H1 (cell line): ENCODE measurements around the gene UNC5B. TPM values are rescaled to one million over a fixed set of nuclear protein-coding genes. Genes with fewer than 3 reads are reported as not detected.

Source experiments
- EP300 ChIP-seq, 2 experiments: IDR thresholded peaks; 1 replicate in 1 of 2; 2 replicates in 1 of 2; pipeline ENCODE4 v1.6.1; 2011 to 2012; ENCODE audit warnings: low read depth in 2 of 2, low read length in 2 of 2, mild to moderate bottlenecking in 2 of 2, borderline replicate concordance in 1 of 2, inconsistent platforms in 1 of 2, moderate library complexity in 1 of 2
- TEAD4 ChIP-seq: IDR thresholded peaks from 2 replicates; pipeline ENCODE4 v1.6.1; 2012; ENCODE audit warnings: low read depth, low read length, inconsistent platforms, mixed read lengths
- polyA plus RNA-seq, 7 experiments: library from polyadenylated mRNA; depleted of rRNA in 3 of 7; stranded (reverse) in 5 of 7; unstranded in 2 of 7; fragments of >200 nt in 5 of 7; fragments of 200-250 nt in 2 of 7; gene quantifications; 1 replicate in 5 of 7; 2 replicates in 1 of 7; 4 replicates in 1 of 7; pipeline versions ENCODE4 v1.2.1 to v1.2.3, GENCODE V29; 2011 to 2013; ENCODE audit warnings: missing spikeins in 2 of 7, mixed read lengths in 2 of 7
- total RNA-seq: library from RNA; stranded (reverse); fragmentation: NEBNext Ultra II Directional; extraction: Animal tissue kit (Norgen Biotek cat#: 25700); gene quantifications from 2 replicates; pipeline ENCODE4 v1.2.1, GENCODE V29; 2021
- TF ChIP-seq, protein P1 (sequence below), 3 experiments: IDR thresholded peaks; 1 replicate in 2 of 3; 2 replicates in 1 of 3; pipeline versions ENCODE4 v1.5.1 to v1.6.1; 2011; ENCODE audit warnings: low read length in 3 of 3, mild to moderate bottlenecking in 3 of 3, inconsistent platforms in 2 of 3, low read depth in 1 of 3, moderate library complexity in 1 of 3; ENCODE audit not compliant: insufficient read depth in 1 of 3; ENCODE audit errors: control extremely low read depth in 1 of 3
- TF ChIP-seq, protein P2 (sequence below): fragments of 300-600 bp; sonication (generic); IDR thresholded peaks from 2 replicates; pipeline ENCODE4 v1.7.1; 2012; ENCODE audit warnings: low read length, moderate library complexity, mild to moderate bottlenecking, inconsistent platforms; ENCODE audit not compliant: insufficient replicate concordance

Gene UNC5B
- total and polyA plus RNA-seq, 2 of the 8 experiments (the other 6 are each of a cell fraction or from before 2014, with no cell fraction given): 27.9 to 31.8 TPM

DNA sequence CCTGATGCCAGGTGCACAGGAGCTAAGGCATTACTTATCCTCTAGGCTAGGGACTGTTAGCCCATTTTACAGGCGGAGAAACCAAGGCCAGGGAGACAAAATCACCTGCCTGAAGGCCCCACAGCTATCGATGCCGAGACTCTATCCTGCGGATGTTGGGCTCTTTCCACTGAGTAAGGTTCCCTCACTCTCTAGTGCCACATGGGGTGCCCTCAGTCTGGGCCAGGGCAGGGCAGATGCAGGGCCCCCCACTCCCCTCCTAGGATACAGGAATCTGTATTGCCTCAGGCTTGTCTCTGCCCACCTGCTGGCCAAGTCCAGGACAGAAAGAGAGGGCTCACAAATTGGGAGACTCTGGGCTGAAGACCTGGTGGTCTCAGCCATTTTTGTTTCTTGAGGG lies 45.7 kb downstream of the UNC5B start (continued):
- TF ChIP-seq, protein P1, sequence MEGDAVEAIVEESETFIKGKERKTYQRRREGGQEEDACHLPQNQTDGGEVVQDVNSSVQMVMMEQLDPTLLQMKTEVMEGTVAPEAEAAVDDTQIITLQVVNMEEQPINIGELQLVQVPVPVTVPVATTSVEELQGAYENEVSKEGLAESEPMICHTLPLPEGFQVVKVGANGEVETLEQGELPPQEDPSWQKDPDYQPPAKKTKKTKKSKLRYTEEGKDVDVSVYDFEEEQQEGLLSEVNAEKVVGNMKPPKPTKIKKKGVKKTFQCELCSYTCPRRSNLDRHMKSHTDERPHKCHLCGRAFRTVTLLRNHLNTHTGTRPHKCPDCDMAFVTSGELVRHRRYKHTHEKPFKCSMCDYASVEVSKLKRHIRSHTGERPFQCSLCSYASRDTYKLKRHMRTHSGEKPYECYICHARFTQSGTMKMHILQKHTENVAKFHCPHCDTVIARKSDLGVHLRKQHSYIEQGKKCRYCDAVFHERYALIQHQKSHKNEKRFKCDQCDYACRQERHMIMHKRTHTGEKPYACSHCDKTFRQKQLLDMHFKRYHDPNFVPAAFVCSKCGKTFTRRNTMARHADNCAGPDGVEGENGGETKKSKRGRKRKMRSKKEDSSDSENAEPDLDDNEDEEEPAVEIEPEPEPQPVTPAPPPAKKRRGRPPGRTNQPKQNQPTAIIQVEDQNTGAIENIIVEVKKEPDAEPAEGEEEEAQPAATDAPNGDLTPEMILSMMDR (IDR thresholded peaks at IDR 0.05; ENCODE audit: control extremely low read depth in 1 of 3, insufficient read depth in 1 of 3, low read depth in 1 of 3, low read length in 3 of 3): no peak
- TF ChIP-seq TEAD4 (no peak), EP300 (IDR thresholded peaks at IDR 0.05; ENCODE audit: borderline replicate concordance in 1 of 2, low read depth in 2 of 2, low read length in 2 of 2) (no peak)
- TF ChIP-seq, protein P2, sequence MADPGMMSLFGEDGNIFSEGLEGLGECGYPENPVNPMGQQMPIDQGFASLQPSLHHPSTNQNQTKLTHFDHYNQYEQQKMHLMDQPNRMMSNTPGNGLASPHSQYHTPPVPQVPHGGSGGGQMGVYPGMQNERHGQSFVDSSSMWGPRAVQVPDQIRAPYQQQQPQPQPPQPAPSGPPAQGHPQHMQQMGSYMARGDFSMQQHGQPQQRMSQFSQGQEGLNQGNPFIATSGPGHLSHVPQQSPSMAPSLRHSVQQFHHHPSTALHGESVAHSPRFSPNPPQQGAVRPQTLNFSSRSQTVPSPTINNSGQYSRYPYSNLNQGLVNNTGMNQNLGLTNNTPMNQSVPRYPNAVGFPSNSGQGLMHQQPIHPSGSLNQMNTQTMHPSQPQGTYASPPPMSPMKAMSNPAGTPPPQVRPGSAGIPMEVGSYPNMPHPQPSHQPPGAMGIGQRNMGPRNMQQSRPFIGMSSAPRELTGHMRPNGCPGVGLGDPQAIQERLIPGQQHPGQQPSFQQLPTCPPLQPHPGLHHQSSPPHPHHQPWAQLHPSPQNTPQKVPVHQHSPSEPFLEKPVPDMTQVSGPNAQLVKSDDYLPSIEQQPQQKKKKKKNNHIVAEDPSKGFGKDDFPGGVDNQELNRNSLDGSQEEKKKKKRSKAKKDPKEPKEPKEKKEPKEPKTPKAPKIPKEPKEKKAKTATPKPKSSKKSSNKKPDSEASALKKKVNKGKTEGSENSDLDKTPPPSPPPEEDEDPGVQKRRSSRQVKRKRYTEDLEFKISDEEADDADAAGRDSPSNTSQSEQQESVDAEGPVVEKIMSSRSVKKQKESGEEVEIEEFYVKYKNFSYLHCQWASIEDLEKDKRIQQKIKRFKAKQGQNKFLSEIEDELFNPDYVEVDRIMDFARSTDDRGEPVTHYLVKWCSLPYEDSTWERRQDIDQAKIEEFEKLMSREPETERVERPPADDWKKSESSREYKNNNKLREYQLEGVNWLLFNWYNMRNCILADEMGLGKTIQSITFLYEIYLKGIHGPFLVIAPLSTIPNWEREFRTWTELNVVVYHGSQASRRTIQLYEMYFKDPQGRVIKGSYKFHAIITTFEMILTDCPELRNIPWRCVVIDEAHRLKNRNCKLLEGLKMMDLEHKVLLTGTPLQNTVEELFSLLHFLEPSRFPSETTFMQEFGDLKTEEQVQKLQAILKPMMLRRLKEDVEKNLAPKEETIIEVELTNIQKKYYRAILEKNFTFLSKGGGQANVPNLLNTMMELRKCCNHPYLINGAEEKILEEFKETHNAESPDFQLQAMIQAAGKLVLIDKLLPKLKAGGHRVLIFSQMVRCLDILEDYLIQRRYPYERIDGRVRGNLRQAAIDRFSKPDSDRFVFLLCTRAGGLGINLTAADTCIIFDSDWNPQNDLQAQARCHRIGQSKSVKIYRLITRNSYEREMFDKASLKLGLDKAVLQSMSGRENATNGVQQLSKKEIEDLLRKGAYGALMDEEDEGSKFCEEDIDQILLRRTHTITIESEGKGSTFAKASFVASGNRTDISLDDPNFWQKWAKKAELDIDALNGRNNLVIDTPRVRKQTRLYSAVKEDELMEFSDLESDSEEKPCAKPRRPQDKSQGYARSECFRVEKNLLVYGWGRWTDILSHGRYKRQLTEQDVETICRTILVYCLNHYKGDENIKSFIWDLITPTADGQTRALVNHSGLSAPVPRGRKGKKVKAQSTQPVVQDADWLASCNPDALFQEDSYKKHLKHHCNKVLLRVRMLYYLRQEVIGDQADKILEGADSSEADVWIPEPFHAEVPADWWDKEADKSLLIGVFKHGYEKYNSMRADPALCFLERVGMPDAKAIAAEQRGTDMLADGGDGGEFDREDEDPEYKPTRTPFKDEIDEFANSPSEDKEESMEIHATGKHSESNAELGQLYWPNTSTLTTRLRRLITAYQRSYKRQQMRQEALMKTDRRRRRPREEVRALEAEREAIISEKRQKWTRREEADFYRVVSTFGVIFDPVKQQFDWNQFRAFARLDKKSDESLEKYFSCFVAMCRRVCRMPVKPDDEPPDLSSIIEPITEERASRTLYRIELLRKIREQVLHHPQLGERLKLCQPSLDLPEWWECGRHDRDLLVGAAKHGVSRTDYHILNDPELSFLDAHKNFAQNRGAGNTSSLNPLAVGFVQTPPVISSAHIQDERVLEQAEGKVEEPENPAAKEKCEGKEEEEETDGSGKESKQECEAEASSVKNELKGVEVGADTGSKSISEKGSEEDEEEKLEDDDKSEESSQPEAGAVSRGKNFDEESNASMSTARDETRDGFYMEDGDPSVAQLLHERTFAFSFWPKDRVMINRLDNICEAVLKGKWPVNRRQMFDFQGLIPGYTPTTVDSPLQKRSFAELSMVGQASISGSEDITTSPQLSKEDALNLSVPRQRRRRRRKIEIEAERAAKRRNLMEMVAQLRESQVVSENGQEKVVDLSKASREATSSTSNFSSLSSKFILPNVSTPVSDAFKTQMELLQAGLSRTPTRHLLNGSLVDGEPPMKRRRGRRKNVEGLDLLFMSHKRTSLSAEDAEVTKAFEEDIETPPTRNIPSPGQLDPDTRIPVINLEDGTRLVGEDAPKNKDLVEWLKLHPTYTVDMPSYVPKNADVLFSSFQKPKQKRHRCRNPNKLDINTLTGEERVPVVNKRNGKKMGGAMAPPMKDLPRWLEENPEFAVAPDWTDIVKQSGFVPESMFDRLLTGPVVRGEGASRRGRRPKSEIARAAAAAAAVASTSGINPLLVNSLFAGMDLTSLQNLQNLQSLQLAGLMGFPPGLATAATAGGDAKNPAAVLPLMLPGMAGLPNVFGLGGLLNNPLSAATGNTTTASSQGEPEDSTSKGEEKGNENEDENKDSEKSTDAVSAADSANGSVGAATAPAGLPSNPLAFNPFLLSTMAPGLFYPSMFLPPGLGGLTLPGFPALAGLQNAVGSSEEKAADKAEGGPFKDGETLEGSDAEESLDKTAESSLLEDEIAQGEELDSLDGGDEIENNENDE: no peak
